IPS-18c (cell line): ENCODE measurements around the gene BCR.

Source experiments
- H3K4me3 ChIP-seq: 2 replicates; pipeline ENCODE4 v1.7.0; 2013; ENCODE audit warnings: low read depth, mild to moderate bottlenecking, low read length, moderate library complexity; ENCODE audit not compliant: insufficient read depth
- H3K9me3 ChIP-seq: one replicate; pipeline ENCODE4 v1.6.1; 2013; ENCODE audit warnings: mild to moderate bottlenecking, low read length, moderate library complexity; ENCODE audit not compliant: control insufficient read depth, insufficient read depth

The BCR gene

GRCh38 chr22:23183061-23183698 lies 2.9 kb downstream of the BCR start:
- Histone ChIP-seq H3K4me3 (peak overlapping the region; percentile 69), H3K9me3 (no peaks in the 10 kb centered on the region)

- no peaks in the 10 kb centered on the region for H3K9me3 ChIP-seq
- no peak overlapping the region; the same call in 1 of the 2 replicates for H3K4me3 ChIP-seq
Observed at GRCh38 chr22:23184100-23184763, 3.9 kb downstream of the BCR start.

DNA sequence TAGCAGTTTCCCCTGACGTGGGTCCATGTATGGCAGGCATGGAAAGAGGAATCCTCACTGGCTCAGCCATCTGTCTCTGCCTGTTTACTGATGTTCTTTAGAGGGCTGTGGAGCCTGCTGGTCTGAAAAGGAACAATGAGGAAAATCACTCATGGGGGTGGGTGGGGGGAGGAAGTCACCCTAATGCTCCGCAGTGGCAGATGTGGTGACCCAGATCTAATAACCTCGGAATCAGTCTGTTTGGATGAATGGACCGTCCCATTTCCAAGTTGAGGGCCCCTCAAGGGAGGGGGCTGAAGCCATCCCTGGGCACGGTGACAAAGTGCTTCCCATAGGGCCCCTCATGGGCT lies 4.4 kb downstream of the BCR start:
- Histone ChIP-seq H3K9me3 (no peaks in the 10 kb centered on the region), H3K4me3 (peak overlapping the region; percentile 15)

GRCh38 chr22:23187211-23187610 lies 6.9 kb downstream of the BCR start:
- no peak overlapping the region for H3K4me3 ChIP-seq
- no peaks in the 10 kb centered on the region for H3K9me3 ChIP-seq

DNA sequence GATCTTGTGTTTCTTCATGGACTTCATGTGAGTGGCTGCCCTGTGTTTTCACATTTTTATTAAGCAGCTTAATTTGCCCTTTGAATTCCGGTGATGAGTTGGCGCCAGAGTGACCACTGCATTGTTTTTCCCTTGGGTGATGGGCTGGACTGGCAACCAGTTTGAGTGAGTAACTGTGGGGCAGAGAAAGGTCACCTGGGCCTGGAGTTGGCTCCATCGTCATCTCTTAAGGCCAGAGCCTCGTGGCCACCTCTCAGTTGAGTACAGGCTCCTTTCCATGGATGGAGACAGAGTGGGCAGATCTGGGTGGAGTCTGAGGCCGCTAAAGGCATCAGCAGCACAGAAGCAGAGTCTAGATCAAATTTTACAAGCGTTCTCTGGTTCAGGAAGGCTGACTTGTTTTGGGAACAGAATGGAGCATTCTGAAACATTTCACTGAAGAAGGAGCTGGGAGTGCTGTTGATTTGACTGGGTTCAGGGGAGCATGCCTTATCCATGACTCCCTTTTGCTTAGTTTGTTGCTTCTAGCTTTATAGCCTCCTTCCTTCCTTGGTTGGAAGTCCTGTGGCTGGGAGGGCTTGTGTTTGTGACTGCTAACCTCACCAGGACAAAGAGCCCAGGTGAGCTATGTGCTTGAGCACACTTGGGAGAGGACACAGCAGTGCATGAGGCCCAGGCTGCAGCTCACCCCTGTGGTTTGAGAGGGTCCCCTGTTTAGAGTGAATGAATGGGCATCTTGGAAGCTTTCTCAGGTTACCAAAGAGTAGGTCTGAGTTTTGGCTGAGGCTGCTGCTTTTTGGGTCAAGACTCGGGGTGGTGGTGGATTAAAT lies 7.8 kb downstream of the BCR start:
- H3K4me3 ChIP-seq, result no peak overlapping the region
- H3K9me3 ChIP-seq, result no peaks in the 10 kb centered on the region

DNA sequence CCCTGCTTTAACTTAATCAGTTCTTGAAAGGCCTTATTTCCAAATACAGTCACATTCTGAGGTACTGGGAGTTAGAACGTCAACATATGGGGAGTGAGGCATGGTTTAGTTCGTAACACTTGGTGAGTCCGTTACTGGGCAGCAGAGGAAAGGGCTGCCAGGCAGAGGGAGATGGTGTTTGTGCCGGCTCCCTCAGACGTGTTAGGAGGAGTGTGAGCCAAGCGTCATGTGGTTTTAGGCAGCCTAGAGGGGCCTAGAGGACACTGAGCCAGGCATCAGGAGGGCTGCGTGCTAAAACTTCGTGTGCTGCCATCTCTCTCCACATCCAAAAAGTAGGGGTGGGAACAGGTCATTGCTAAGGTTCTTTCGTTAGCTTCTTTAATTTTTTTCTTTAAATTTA lies 10.2 kb downstream of the BCR start:
- no peaks in the 10 kb centered on the region for H3K9me3 ChIP-seq

DNA sequence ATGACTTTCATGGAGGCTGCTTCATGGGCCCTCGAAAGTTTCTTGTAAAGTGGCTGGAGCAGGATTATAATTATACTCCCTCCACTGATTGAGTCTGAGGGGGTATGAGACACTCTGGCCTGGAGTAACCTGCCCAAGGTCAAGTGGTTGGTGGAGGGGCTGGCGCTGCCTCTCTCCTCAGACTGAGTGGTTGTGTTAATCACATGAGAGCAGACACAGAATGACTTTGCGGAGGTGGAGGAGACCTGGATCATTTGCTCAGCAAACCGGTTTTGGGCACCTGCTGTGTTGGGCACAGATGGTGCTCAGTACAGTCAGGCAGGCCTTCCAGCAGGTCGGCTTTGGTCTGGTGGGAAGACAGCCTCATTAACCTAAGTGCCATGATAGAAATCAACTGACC lies 11.8 kb downstream of the BCR start:
- no peak overlapping the region for H3K4me3 ChIP-seq
- H3K9me3 ChIP-seq, result no peaks in the 10 kb centered on the region

More for the DNA sequence above, 10.2 kb downstream of the BCR start:
- no peak overlapping the region for H3K4me3 ChIP-seq

DNA sequence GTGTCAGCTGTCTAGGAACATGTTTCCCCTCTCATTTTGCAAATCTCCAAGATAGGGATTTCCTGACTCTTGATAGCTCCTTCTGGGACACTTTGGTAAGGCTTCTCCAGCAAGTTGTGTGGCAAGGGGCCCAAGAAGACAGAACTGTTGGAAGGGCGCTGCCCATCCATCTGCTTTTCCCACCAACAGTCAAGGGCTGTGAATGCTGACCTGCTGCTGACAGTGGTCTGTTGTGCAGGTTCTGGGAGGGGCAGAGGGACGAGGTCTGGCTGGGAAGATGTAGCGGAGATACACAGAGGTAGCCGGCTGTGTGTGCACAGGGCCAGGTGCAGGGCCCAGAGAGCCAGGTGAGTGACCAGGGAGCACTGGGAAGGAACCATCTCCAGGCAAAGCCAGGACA lies 12.2 kb downstream of the BCR start:
- Histone ChIP-seq H3K4me3 (no peak overlapping the region), H3K9me3 (no peaks in the 10 kb centered on the region)

DNA sequence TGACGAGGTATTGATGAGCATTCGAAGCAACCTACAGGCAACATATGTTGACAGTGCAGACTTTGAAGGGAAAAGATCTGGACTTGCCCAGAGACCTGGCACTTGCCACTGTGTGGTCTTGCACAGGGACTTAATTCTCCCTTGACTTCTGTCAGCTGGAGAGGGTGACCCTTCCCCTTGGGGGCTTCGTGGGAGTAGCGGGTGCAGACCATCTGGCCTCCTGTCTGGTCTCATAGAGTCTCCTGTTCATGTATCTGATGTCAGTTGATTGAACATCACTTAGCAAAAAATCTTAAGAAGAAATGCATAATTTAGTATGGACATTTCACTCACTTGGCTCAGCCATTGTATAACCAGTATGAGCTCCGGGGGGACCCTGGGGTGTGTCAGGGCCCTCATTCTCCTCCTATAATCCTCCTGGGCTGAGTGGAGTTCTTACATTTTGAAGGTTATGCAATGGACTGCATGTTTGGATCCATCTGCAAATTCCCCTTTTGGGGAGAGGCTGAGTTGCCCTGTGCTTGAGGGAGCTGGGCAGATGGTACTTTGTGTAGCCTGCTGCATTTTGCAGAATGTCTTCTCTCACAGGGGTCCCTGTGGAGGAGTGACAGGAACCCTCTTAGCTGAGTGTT lies 13.0 kb downstream of the BCR start:
- Histone ChIP-seq H3K4me3 (no peak overlapping the region), H3K9me3 (no peaks in the 10 kb centered on the region)

DNA sequence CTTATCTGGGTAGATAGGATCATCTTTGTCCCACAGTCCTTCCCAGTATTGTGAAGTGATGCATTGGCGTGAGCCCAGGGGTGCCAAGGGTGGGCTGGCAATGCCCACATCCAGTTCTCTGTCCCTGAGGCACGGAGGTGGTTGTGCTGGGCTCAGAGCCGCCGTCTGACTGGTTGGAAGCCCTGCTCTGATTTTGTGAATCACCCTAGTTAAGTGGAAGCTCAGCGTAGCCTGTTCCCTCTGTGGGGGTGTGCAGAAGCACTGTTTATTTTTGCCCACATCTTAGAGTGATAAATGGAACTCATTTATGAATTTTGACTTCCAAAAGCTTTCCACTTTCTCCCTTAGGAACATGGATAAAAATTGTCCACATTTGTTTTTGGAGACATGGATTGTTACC lies 13.6 kb downstream of the BCR start:
- Histone ChIP-seq H3K9me3 (no peaks in the 10 kb centered on the region), H3K4me3 (no peak overlapping the region)

DNA sequence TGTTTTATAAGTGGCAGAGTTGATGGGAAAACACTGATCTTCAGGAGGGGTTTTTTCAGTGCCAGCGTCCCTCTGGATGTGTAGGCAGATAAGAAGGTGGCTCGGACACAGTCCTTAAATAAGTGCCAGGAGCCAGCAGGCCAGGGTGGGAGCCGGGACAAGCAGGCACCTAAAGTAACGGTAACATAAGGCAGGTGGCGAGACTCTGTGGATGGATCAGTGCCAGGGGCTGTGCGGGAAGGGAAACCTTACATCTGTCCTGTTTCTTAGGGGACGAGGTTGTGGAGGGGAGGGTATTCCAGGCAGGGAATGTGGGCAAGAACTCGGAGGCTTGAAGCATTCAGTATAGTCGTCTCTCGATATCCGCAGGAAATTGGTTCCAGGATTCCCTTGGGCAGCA lies 15.9 kb downstream of the BCR start:
- no peaks in the 10 kb centered on the region for H3K9me3 ChIP-seq
- no peak overlapping the region for H3K4me3 ChIP-seq

DNA sequence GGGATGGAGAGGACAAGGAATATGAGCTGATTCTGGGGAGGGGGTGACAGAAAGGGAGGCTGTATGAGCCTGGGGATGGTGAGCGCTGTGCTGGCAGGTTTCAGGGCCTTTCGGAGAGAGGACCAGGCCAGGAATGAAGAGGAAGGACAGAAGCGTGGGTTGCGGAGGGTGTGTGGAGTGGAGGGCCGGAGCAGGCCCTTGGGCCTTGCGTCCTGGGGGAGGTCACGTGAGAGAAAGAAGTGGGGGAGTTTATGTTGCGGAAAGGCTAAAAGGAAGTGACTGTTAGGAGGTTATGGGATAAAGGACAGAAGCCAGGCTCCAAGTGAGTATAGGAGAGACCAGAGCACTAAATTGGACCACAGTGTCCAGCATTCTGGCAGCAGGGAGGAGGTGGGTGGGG lies 17.5 kb downstream of the BCR start:
- no peaks in the 10 kb centered on the region for H3K9me3 ChIP-seq

GRCh38 chr22:23199159-23199558 lies 18.9 kb downstream of the BCR start:
- Histone ChIP-seq H3K4me3 (no peak overlapping the region), H3K9me3 (no peaks in the 10 kb centered on the region)

More for the DNA sequence above, 17.5 kb downstream of the BCR start:
- H3K4me3 ChIP-seq, result no peak overlapping the region

DNA sequence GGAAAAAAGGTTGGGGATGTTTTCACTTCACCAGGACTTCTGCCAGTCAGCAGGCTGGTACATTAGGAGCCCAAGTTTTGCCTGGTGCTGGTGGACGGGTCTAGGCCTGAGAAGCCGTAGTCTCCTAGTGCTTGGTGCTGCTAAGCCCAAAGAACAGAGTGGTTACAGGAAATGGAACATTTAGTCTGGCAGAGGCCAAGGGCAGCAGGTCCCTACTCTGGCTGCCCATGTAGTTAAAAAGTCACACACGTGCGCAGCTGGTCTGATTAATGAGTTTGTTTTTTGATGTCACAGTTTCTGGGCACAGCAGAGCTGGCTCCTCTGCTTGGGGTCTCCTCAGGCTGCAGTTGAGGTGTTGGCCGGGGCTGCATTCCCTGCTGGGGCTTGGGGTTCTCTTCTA lies 20.6 kb downstream of the BCR start:
- Histone ChIP-seq H3K9me3 (peaks cover 2% of the 10 kb centered on the region), H3K4me3 (no peak overlapping the region)

DNA sequence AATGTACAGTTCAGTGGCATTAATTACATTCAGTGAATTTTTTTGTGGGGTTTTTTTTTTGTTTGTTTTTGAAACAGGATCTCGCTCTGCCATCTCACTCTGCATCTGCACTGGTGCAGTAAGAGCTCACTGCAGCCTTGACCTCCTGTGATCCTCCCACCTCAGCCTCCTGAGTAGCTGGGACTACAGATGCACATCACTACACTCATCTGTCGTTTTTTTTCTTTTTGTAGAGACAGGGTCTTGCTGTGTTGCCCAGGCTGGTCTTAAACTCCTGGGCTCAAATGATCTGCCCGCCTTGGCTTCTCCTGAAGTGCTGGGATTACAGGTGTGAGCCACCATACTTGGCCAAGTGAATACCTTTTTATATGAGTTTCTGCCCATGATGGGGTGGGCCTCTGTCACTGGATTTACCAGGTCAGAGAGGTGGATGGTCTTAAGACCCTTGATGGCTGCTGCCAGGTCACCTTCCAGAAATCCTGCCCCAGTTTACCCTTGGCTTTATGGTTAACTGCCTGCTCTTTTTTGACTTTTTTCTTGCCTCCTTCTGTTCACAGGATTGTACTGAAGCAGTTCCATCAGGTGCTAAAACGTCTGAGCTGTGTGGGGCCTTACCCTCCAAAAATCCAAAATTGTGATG lies 22.6 kb downstream of the BCR start:
- H3K4me3 ChIP-seq, result no peak overlapping the region
- peaks cover 2% of the 10 kb centered on the region for H3K9me3 ChIP-seq

GRCh38 chr22:23203452-23204124 lies 23.3 kb downstream of the BCR start:
- Histone ChIP-seq H3K4me3 (no peak overlapping the region), H3K9me3 (peaks cover 2% of the 10 kb centered on the region)

GRCh38 chr22:23204125-23204488 lies 23.8 kb downstream of the BCR start:
- Histone ChIP-seq H3K4me3 (no peak overlapping the region), H3K9me3 (peaks cover 2% of the 10 kb centered on the region)
